ENCODE measurements around the gene KIF14.

- TF ChIP-seq ARNT (IDR thresholded peaks at IDR 0.05), result no peak
- TF ChIP-seq SP1 (IDR thresholded peaks at IDR 0.05), result no peak
- no peak for TF ChIP-seq PKNOX1 (IDR thresholded peaks at IDR 0.05)
- no peak for TF ChIP-seq HDGF (IDR thresholded peaks at IDR 0.05; ENCODE audit: borderline replicate concordance)
Observed at GRCh38 chr1:200644021-200644420, 23.5 kb upstream of the KIF14 start.
